ENCODE data around the gene GPR139. TPM values are rescaled to one million over a fixed set of nuclear protein-coding genes. Genes with fewer than 3 reads are reported as not detected.

Gene GPR139
- total and polyA plus RNA-seq, 3 donors from 2014 or later: not detected

DNA sequence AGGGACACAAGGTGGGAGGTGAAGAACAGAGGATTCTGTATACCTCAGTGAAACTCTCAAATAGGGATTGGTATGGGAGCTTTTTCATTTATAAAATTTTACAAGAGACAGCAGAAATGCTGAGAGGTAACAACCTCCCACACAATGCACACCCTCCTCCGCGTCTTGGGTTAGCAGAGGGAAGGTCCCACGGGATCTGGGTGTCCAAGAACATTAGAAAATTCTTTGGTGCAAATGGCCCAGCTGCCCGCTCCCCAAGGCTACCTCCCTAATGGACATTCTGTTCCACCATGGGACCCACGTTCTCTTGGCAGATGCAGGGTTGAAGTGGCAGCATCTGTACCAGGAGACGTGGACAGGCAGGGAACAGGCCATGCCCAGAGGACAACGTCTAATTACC, 22.5 kb downstream of the GPR139 start:
- WGBS, 2 donors: 52 to 68% methylated on average over 6 to 7 of the region's 7 CpGs
- TF ChIP-seq POLR2A (IDR thresholded peaks at IDR 0.05): no peak

DNA sequence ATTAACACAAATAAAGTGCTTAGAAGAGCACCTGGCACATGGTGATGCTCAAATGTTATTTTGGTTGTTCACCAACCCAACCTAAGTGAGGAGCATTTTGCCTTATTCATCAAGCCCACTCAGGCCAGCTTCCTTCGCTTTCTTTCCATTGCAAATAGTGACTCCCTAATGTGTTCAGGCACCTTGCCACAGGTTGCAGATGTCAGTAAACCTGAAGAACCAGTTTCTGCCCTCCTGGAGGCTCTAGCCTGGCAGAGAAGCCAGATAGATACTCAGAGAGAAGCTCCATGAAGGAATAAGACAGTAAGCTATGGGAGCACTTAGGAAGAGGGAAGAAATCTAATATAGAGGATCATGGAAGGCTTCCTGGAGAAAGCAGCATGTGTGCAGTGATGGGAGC, 23.9 kb downstream of the GPR139 start:
- no peaks in the 10 kb centered on the region for H3K36me3 ChIP-seq (ENCODE audit: low read depth, missing control alignments)
- no peak overlapping the region for H3K4me3 ChIP-seq
- H3K9me3 ChIP-seq: no peaks in the 10 kb centered on the region
- no peak for TF ChIP-seq POLR2A (IDR thresholded peaks at IDR 0.05)
- TF ChIP-seq, protein P1, sequence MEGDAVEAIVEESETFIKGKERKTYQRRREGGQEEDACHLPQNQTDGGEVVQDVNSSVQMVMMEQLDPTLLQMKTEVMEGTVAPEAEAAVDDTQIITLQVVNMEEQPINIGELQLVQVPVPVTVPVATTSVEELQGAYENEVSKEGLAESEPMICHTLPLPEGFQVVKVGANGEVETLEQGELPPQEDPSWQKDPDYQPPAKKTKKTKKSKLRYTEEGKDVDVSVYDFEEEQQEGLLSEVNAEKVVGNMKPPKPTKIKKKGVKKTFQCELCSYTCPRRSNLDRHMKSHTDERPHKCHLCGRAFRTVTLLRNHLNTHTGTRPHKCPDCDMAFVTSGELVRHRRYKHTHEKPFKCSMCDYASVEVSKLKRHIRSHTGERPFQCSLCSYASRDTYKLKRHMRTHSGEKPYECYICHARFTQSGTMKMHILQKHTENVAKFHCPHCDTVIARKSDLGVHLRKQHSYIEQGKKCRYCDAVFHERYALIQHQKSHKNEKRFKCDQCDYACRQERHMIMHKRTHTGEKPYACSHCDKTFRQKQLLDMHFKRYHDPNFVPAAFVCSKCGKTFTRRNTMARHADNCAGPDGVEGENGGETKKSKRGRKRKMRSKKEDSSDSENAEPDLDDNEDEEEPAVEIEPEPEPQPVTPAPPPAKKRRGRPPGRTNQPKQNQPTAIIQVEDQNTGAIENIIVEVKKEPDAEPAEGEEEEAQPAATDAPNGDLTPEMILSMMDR (IDR thresholded peaks at IDR 0.05): no peak
- H3K27me3 ChIP-seq: no peaks in the 10 kb centered on the region
- no peaks in the 10 kb centered on the region for H3K4me1 ChIP-seq
- no peak for DNase-seq
- intact Hi-C loops (cut with DNase I; ENCODE audit: low total_unique reads): no loop called here
- H3K27ac ChIP-seq: no peak overlapping the region
- 44 to 77% methylated on average over 1 of the region's 1 CpG for WGBS, 2 donors

More for the DNA sequence above, 22.5 kb downstream of the GPR139 start:
- intact Hi-C loops (cut with DNase I; ENCODE audit: low total_unique reads): no loop called here
- H3K4me1 ChIP-seq: no peaks in the 10 kb centered on the region
- no peak overlapping the region for H3K4me3 ChIP-seq
- H3K27me3 ChIP-seq: no peaks in the 10 kb centered on the region
- no peak overlapping the region for H3K27ac ChIP-seq
- no peaks in the 10 kb centered on the region for H3K36me3 ChIP-seq (ENCODE audit: low read depth, missing control alignments)
- no peak for DNase-seq
- H3K9me3 ChIP-seq: no peaks in the 10 kb centered on the region

DNA sequence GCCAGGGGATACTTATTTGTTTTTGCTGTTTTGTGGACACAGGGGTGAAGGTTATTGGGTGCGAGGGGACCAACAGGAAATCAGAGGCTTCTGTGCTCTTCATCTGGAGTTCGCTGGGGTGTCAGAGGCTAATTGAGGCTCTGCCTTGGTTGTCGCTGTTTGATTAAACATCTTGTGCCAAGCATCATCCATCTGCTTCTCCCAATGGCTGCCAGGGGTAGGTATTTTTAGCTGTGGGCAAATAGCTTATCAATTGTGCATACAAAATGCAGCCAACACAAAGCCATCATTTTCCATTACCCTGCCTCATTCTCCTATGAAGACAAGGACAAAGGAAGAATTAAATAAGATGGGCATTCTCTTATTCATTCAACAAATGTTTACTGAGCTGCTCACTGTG, 27.8 kb downstream of the GPR139 start:
- no peak for TF ChIP-seq POLR2A (IDR thresholded peaks at IDR 0.05)
- TF ChIP-seq, protein P1 (IDR thresholded peaks at IDR 0.05): no peak
- no peak for DNase-seq
- intact Hi-C loops (cut with DNase I; ENCODE audit: low total_unique reads): no loop called here
- H3K4me3 ChIP-seq: no peak overlapping the region
- 70 to 85% methylated on average over 3 of the region's 3 CpGs for WGBS, 2 donors
- no peaks in the 10 kb centered on the region for H3K9me3 ChIP-seq
- no peaks in the 10 kb centered on the region for H3K4me1 ChIP-seq
- H3K27me3 ChIP-seq: no peaks in the 10 kb centered on the region
- H3K27ac ChIP-seq: no peak overlapping the region
- H3K36me3 ChIP-seq (ENCODE audit: low read depth, missing control alignments): no peaks in the 10 kb centered on the region

DNA sequence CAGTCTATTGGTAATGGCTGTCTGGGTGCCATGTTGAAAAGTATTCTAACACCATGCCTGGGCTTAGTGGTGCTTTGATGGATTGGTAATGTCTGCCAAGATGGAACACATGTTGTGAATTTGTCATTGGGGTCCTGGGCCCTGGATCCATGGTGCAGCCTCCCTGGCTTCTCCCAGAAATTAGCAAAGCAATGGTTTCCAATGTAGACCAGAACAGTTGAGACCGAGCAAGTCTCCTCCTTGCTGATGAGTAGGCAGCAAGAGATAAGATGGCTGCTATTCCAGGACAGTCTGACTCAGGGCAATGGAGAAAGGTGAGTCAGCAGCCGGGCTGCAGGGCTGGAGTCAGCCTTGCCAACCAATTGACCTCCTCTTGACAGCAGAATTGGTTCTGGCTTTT, 30.8 kb downstream of the GPR139 start:
- no peak overlapping the region for H3K4me3 ChIP-seq
- TF ChIP-seq POLR2A (IDR thresholded peaks at IDR 0.05): no peak
- TF ChIP-seq, protein P1 (IDR thresholded peaks at IDR 0.05): no peak
- no peaks in the 10 kb centered on the region for H3K36me3 ChIP-seq (ENCODE audit: low read depth, missing control alignments)
- no peaks in the 10 kb centered on the region for H3K27me3 ChIP-seq
- DNase-seq: no peak
- H3K27ac ChIP-seq: no peak overlapping the region
- H3K9me3 ChIP-seq: no peaks in the 10 kb centered on the region
- intact Hi-C loops (cut with DNase I; ENCODE audit: low total_unique reads): no loop called here
- 83 to 88% methylated on average over 2 of the region's 2 CpGs for WGBS, 2 donors
- H3K4me1 ChIP-seq: no peaks in the 10 kb centered on the region

DNA sequence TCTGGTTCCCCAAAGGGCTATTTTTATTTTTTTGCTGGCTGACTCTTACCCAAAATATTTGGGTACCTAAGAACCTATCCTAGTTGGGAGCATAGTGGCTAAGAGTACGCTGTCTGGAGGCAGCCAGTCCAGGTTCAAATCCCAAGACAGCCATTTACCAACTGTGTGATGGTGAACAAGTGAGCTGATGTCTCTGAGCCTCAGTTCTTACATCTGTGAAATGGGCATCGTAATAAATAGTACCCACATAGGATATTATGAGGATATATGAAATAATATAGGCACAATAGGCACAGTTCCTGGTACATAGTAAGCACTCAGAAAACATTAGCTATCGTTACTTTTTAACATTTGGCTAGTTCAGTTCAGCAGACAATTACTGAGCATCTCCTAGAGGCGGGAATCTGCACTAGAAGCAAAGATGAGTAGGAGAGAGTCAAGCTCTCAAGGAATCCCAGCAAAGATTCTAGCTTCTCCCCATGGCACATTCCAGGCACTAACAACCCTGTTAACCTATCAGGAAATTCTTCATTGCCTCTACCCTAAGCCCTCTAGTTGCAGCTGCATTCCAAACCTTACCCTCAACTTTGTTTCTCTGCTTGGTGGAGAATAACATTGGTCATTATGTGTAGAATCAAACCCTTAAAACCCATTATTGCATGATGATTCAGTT, 31.6 kb downstream of the GPR139 start:
- H3K9me3 ChIP-seq: no peaks in the 10 kb centered on the region
- no peak for TF ChIP-seq POLR2A (IDR thresholded peaks at IDR 0.05)
- TF ChIP-seq, protein P1 (IDR thresholded peaks at IDR 0.05): no peak
- DNase-seq: no peak
- no peak overlapping the region for H3K4me3 ChIP-seq
- H3K36me3 ChIP-seq (ENCODE audit: low read depth, missing control alignments): no peaks in the 10 kb centered on the region
- H3K27me3 ChIP-seq: no peaks in the 10 kb centered on the region
- no peaks in the 10 kb centered on the region for H3K4me1 ChIP-seq
- no peak overlapping the region for H3K27ac ChIP-seq
- intact Hi-C loops (cut with DNase I; ENCODE audit: low total_unique reads): no loop called here
- WGBS, 2 donors: 83 to 89% methylated on average over 4 of the region's 4 CpGs
